H7 (cell line): Measurements from ENCODE around the gene SH2D3A. TPM values are rescaled to one million over a fixed set of nuclear protein-coding genes. Genes with fewer than 3 reads are reported as not detected.
A peak's percentile ranks its signal among the peaks of the same experiment; 100 is the strongest.
"Not testable (repeated sequence)": the region's sequence is repeated elsewhere in the genome, so short reads cannot be mapped to it uniquely, and the experiment has no call there.

Experiments
- DNase-seq: peaks from one replicate; pipeline ENCODE4 v3.0.0; 2012
- H3K27me3 ChIP-seq: 2 replicates; pipeline ENCODE4 v1.6.0; 2011; ENCODE audit warnings: mild to moderate bottlenecking, low read length; ENCODE audit not compliant: control insufficient read depth, insufficient read depth
- H3K36me3 ChIP-seq: replicated peaks from 2 replicates; pipeline ENCODE4 v1.5.1; 2011; ENCODE audit warnings: low read length; ENCODE audit not compliant: control insufficient read depth, insufficient read depth
- H3K4me3 ChIP-seq: 2 replicates; pipeline ENCODE4 v1.5.1; 2011; ENCODE audit warnings: low read depth, mild to moderate bottlenecking, control low read depth, low read length, moderate library complexity; ENCODE audit not compliant: insufficient read depth
- total RNA-seq: library from RNA; depleted of rRNA; stranded (reverse); fragments of >200 nt; shearing (Covaris generic); gene quantifications from 2 replicates; pipeline ENCODE4 v1.2.3, GENCODE V29; 2014

The SH2D3A gene
- total RNA-seq, 1 experiment from 2014 or later: 11.7 TPM

DNA sequence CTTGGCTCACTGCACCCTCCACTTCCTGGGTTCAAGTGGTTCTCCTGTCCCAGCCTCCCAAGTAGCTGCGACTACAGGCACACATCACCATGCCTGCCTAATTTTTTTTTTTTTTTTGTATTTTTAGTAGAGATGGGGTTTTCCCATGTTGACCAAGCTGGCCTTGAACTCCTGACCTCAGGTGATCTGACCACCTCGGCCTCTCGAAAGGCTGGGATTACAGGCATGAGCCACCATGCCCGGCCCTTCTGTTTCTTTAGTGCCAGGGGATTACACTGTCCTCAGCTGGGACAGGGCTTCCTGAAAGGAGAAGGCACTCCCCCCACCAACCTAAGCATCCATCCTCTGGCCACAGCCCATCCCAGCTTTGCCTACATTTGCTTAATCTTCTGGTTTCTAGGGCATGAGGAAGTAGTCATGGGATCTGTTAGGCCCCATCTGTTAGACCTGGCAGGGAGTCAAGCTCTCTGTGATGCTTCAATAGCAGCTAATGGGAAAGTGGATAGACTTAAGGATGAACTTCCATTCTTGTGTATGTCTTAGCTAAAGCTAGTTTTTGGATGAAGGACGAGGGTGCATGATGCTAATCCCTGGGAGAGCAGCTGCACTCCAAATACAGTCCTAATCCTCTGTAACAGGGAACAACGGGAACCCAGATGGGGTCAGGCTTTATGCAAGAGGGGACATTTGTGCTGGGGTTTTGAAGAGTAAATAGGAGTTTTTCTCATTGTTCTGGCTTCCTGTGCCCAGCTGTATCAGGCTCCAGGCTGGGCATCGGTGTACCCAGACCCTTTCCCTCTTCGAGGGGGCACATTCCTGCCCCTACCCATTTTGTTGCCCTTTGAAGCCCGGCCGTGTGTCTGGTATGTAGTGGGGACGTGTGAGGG lies 7.8 kb upstream of the SH2D3A start:
- no peaks in the 10 kb centered on the region for H3K36me3 ChIP-seq
- no peak for DNase-seq

DNA sequence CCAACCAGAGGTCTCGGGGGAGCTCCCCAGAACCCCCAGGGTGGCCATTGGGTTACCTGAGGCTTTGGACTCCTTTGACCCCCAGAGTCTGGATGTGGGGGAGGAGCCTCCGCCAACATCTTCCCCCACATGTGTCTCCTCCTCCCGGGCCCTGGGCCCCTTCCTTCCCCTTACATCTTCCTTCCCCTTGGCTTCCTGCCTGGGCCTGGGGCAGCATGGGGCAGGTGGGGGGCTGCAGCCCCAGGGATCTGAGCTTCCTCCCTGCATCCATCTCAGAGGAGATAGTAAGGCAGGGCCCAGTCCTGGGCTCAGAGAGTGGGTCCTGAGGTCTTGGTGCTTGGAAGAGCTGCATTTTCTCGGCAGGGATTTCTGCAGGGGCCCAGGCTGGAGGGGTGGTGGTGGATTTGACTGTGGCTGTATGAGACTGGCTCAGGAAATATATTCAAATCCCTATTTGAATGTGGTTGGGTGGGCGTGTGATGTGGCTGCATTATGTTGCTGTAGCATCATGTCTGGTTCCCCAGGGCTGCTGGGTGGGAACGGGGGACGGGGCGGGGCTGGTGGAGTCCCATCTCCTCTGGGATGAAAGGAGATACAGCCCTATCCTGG lies 6.2 kb upstream of the SH2D3A start:
- H3K36me3 ChIP-seq: no peaks in the 10 kb centered on the region
- peak; percentile 76 for DNase-seq
- no peak overlapping the region for H3K4me3 ChIP-seq
- H3K27me3 ChIP-seq: no peaks in the 10 kb centered on the region

More for the DNA sequence above, 7.8 kb upstream of the SH2D3A start:
- Histone ChIP-seq H3K27me3 (no peaks in the 10 kb centered on the region), H3K4me3 (no peak overlapping the region)

DNA sequence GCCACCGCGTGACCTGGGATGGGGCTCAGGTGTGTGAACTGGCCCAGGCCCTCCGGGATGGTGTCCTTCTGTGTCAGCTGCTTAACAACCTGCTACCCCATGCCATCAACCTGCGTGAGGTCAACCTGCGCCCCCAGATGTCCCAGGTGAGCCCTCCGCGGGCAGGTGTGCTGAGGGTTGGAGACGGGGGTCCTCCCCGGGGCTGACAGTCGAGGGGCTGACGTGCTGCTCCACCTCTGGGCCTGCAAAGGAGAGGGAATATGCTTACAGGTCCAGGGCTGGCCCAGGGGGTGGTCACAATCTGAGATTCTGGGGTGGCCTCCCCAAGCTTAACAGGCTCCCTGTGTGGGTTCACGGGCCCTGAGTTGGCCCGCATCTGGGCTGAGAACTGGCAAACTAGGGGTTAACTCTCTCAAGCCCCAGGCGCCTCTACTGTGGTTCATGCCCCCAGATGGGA lies 5.7 kb upstream of the SH2D3A start:
- no peaks in the 10 kb centered on the region for H3K27me3 ChIP-seq
- H3K4me3 ChIP-seq: no peak overlapping the region
- H3K36me3 ChIP-seq: no peaks in the 10 kb centered on the region
- no peak for DNase-seq

DNA sequence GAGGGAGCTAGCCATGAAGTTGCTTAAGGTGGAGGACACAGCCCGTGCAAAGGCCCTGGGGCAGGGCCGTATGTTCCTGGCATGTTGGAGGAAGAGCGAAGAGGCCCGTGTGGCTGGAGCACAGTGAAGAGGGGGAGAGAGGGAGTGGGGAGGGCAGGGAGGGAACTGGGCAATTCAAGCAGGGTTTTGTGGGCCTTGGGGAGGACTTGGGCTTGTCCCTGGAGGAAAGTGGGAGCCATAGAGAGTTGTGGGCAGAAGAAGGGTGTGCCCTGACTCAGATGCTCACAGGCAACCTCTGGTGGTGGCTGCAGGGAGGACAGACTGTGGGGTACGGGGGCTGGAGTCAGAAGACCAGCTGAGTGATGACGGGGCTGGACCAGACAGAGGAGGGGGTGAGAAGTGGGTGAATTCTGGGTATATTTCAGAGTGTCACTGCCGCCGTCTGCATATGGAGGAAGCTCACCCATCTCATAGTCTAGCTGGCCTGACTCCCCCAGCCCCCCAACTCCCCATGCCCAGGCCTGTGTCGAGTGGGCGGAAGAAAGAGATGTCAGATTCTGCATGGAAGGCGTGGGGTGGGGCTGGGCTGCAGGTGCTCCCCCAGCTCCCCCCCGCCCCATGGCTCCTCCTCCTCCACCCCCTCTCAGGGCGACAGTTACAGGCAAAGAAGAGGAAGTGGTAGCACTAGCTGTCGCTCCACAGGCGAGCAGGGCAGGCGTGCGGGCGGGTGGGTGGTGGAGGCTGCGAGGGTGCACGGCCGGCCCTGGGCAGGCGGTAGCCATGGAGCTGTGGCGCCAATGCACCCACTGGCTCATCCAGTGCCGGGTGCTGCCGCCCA lies 5.0 kb upstream of the SH2D3A start, which contains the start of gene VAV1:
VAV1 (plus strand) TSS at position 681 of the 838 bp plus-strand sequence; CDS start at position 781, 100 bp downstream.
- no peak within 1 kb of the TSS for H3K4me3 ChIP-seq
- no peaks in the 10 kb centered on the region for H3K27me3 ChIP-seq
- peak; percentile 79 for DNase-seq
- H3K36me3 ChIP-seq: no peaks in the 10 kb centered on the region

DNA sequence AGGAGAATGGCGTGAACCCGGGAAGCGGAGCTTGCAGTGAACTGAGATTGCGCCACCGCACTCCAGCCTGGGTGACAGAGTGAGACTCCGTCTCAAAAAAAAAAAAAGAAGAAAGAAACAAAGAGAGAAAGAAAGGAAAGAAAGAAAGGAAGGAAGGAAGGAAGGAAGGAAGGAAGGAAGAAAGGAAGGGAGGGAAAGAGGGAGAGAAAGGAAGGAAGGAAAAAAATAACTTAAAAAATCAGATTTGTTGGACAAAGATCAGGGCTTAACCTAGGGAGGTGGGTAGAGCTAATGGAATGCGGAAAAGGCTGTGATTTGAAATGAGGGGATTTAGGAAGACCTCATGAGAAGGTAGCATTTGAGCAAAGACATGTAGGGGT lies 4.4 kb upstream of the SH2D3A start:
- not testable (repeated sequence) for DNase-seq, H3K36me3 ChIP-seq, H3K27me3 ChIP-seq, H3K4me3 ChIP-seq

DNA sequence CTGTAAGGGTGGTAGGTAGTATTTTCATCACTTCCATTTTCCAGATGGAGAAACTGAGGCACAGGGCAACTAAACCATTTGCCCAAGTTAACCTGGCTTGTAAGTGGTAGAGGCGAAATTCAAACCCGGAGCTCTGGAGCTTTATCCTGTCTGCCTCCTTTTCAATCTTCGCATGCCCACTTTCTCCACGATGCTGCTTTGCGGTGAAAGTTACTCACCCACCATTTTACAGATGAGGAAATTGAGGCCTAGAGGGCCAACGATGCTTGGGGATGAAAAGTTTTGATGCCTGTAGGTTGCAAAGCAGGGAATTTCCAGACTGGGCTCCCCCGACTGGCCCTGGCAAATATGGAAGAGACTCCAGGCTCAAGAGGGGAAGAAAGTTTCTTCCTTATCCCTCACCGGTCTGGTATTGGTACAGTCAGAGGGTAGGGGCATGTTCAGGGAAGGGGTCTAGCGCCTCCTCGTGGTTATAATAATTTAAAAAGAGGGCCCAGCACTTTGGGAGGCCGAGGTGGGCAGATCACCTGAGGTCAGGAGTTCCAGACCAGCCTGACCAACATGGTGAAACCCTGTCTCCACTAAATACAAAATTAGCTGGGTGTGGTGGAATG lies 1.9 kb upstream of the SH2D3A start:
- DNase-seq: peak; percentile 79
- H3K27me3 ChIP-seq: no peaks in the 10 kb centered on the region

DNA sequence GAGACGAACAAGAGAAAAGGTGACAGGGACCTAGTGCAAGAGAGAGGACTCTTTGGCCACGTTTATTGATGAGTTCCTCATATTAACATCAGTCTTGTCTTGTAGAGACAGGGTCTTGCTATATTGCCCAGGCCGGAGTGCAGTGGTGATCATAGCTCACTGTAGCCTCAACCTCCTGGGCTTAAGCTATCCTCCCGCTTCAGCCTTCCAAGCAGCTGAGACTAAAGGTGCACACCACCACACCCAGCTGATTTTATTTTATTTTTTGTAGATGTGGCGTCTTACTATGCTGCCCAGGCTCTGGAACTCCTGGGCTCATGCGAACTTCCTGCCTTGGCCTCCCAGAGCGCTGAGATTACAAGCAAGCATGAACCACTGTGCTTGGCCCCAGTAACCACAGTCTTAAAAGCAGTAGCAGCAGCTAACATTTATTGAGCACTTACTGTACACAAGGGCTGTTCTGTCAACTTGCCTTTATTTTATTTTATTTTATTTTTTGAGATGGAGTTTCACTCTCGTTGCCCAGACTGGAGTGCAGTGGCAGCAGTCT lies 1.1 kb upstream of the SH2D3A start:
- Histone ChIP-seq H3K4me3 (peak overlapping the region; percentile 52), H3K27me3 (no peaks in the 10 kb centered on the region), H3K36me3 (peaks cover 1% of the 10 kb centered on the region; the same call in 1 of the 2 replicates)
- no peak for DNase-seq

More for the DNA sequence above, 1.9 kb upstream of the SH2D3A start:
- Histone ChIP-seq H3K4me3 (no peak overlapping the region), H3K36me3 (peaks cover 1% of the 10 kb centered on the region; the same call in 1 of the 2 replicates)

DNA sequence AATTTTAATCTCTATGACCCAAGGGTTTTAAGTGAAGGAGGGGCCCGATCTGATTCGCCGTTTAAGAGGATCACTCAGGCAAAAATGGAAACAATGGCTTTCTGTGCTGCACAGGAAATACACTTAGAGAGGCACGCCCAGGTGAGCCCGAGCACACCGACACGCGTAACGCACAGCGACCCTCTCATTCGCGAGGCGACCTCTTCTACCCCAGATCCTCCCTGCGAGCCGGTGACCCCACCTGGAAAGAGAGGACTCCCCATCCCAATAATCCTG lies 216 bp downstream of the SH2D3A start:
- Histone ChIP-seq H3K36me3 (peaks cover 1% of the 10 kb centered on the region; the same call in 1 of the 2 replicates), H3K27me3 (no peaks in the 10 kb centered on the region), H3K4me3 (peak overlapping the region; percentile 88)
- no peak for DNase-seq

DNA sequence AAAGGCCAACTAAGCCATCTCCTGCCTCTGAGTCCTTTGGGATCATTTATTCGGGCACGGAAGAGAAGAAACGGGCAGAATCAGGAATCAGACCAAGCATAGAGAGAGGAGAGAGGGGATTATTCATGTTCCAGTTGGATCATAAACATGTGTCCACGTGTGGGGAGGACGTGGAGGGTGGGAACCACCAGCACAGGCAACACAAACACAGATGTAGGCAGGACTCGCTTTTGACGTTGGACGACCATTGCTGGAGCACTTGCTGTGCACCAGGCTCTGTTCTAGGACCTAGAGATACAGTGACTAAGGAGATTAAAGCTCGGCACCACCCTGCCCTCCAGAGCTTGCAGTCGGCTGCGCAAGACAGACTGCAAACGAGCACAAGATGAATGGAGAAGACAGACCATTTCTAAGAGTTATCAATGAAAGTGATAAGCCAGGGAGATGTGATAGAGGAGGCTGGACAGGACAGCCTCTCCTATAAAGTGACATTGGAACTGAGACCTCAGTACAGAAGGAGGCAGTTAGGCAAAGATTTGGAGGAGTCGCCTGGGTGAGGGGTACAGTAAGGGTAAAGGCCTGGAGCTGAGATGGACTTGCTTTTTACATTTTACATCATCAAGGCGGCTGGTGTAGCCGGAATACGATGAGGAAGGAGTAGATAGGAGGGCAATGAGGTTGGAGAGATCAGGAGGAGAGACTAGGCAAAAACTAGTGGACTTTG lies 716 bp downstream of the SH2D3A start:
- peak; percentile 24 for DNase-seq
- Histone ChIP-seq H3K27me3 (no peaks in the 10 kb centered on the region), H3K36me3 (peaks cover 1% of the 10 kb centered on the region; the same call in 1 of the 2 replicates), H3K4me3 (peak overlapping the region; percentile 88)

DNA sequence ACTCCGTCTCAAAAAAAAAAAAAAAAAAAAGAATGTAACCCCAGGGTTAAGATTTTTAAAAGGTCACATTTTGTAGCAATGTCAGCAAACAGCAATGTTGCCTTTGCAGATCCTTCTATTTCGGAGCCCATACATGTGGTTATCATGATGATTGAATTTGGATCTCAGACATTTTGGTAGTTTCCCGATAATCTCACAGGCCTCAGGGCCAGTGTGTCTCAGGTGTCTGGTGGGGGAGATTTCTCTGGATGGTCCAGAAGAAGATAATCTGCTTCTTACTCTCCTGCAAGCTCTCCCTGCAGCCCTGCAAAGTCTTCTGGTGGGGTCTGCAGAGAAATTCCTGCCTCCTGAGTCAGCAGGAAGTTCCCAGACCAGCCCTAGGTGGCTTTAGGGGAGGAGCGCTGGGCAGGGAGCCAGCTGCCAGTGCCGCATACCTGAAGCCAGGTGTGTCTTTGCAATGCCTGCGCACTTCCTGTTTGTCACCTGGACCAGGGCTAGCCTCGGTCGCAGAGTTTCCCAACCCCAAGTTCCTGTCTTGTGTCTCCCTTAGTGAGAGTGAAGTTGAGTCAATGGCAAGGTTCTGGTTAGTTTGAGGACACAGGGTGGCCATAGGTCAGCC lies 1.4 kb downstream of the SH2D3A start:
- peak; percentile 87 for DNase-seq
- Histone ChIP-seq H3K4me3 (peak overlapping the region; percentile 88; the same call in 1 of the 2 replicates), H3K36me3 (peaks cover 1% of the 10 kb centered on the region; the same call in 1 of the 2 replicates), H3K27me3 (no peaks in the 10 kb centered on the region)

DNA sequence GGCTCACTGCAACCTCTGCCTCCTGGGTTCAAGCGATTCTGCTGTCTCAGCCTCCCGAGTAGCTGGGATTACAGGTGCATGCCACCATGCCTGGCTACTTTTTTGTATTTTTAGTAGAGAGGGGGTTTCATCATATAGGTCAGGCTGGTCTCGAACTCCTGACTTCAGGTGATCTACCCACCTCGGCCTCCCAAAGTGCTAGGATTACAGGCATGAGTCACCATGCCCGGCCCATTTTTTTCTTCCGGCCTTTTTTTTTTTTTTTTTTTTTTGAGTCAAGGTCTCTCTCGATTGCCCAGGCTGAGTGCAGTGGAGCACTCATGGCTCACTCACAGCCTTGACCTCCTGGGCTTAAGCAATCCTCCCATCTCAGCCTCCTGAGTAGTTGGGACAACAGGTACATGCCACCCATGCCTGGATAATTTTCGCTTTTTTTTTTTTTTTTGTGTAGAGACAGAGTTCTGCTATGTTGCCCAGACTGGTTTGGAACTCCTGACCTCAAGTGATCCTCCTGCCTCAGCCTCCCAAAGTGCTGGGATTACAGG lies 4.9 kb downstream of the SH2D3A start:
- not testable (repeated sequence) for H3K27me3 ChIP-seq, DNase-seq, H3K4me3 ChIP-seq, H3K36me3 ChIP-seq

DNA sequence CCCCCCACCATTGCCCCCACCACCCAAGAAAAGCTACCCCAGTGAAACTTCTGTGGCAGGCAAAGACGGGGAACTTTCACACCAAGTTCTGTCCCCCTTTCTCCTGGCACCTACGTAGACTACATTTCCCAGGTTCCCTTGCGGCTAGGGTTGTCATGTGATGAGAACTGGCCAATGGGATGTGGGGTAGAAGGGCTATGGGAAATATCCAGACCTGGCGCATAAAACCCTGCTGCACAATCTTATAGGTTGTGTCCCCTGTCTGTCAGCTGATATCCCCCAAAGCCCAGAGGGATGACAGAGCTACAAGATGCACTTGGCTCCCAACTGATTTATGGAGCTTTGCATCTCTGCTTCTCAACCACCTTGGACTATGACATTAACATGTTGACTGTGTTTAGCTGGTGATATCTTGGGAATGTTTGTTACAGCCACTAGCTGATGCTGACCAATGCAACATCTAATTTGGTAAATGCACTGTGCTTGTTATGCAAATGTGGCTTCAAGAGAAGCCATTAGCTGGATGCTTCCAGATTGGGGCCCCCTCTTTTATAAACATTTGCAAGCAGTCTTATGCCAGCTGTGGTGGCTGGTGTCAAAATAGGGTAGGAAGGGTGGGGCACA lies 6.1 kb downstream of the SH2D3A start:
- Histone ChIP-seq H3K36me3 (peaks cover 11% of the 10 kb centered on the region), H3K4me3 (no peak overlapping the region), H3K27me3 (no peaks in the 10 kb centered on the region)
- DNase-seq: peak; percentile 80
